SW 1271 (cell line): ENCODE measurements around the gene IRS2.

ENCODE experiments used
- DNase-seq, 2 experiments: peaks; one replicate each; lab custom pipeline; 2025; lab: John Stamatoyannopoulos, UW

IRS2 gene

GRCh38 chr13:109703250-109703649, 83.1 kb downstream of the IRS2 start:
- no peak for DNase-seq
